ENCODE measurements around the gene LMF2. TPM values are rescaled to one million over a fixed set of nuclear protein-coding genes. Genes with fewer than 3 reads are reported as not detected.
"Not testable (repeated sequence)": the region's sequence is repeated elsewhere in the genome, so short reads cannot be mapped to it uniquely, and the experiment has no call there.

Gene LMF2
- total RNA-seq, 4 donors from 2014 or later: 35.4 to 65.0 (median 46.2) TPM

GRCh38 chr22:50523458-50523805 is 15.9 kb upstream of the LMF2 start:
- Histone ChIP-seq H3K4me1 (peaks cover 29 to 51% (median 30%) of the 10 kb centered on the region in 3 donors), H3K9me3 (no peaks in the 10 kb centered on the region), H3K4me3 (no peak overlapping the region), H3K27ac (no peak overlapping the region), H3K36me3 (peaks cover 28 to 57% (median 28%) of the 10 kb centered on the region in 3 donors), H3K27me3 (no peaks in the 10 kb centered on the region)
- intact Hi-C loops (cut with DNase I): loop anchor here (10.0 kb wide), 1 partner anchor 91 kb away; no protein-coding TSS in a partner anchor
- WGBS, 2 donors: 90% methylated on average over 15 of the region's 16 CpGs; no CpG with 5 or more reads in 1 of the 2 donors
- TF ChIP-seq POLR2A (IDR thresholded peaks at IDR 0.05): no peak
- no peak for TF ChIP-seq CTCF (IDR thresholded peaks at IDR 0.05)
- DNase-seq: no peak

GRCh38 chr22:50522806-50523438 is 15.4 kb upstream of the LMF2 start:
- Histone ChIP-seq H3K9me3 (no peaks in the 10 kb centered on the region), H3K27me3 (no peaks in the 10 kb centered on the region), H3K4me1 (peaks cover 25 to 46% (median 29%) of the 10 kb centered on the region in 3 donors), H3K36me3 (peaks cover 30 to 62% (median 33%) of the 10 kb centered on the region in 3 donors), H3K27ac (no peak overlapping the region), H3K4me3 (no peak overlapping the region)
- DNase-seq: no peak
- WGBS, 2 donors: 70 to 77% methylated on average over 2 to 10 of the region's 22 CpGs
- intact Hi-C loops (cut with DNase I): loop anchor here (10.0 kb wide), 1 partner anchor 92 kb away; no protein-coding TSS in a partner anchor
- TF ChIP-seq POLR2A (IDR thresholded peaks at IDR 0.05): no peak
- TF ChIP-seq CTCF (IDR thresholded peaks at IDR 0.05): no peak

DNA sequence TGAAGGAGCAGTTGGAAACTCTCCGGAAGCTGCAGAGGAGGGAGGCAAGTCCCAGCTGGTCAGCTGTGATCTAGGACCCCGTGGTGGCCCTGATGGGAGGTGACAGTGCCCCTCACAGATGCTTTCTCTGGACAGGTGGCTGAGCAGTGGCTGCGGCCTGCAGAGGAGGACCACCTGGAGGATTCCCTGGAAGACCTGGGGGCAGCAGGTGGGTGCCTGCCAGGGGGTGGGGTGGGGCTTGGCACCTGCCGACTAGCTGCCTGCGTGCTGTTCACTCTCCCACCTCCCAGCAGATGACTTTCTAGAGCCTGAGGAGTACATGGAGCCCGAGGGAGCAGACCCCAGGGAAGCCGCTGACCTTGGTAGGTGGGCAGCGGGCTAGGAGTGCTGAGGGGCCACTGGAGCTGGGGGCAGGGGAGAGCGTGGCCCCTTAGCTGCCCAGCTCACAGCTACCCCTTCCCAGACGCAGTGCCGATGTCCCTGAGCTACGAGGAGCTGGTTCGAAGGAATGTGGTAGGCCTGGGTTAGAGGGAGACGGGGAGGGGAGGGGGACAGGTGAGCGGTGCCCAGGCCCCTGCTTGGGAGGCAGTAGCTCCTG is 14.8 kb upstream of the LMF2 start:
- no peak overlapping the region for H3K4me3 ChIP-seq
- no peaks in the 10 kb centered on the region for H3K9me3 ChIP-seq
- DNase-seq: no peak
- intact Hi-C loops (cut with DNase I): loop anchor here (10.0 kb wide), 1 partner anchor 92 kb away; no protein-coding TSS in a partner anchor
- no peak overlapping the region for H3K27ac ChIP-seq
- peaks cover 23 to 40% (median 28%) of the 10 kb centered on the region in 3 donors for H3K4me1 ChIP-seq
- TF ChIP-seq CTCF (IDR thresholded peaks at IDR 0.05) (no peak), POLR2A (IDR thresholded peaks at IDR 0.05) (no peak)
- H3K27me3 ChIP-seq: no peaks in the 10 kb centered on the region
- peaks cover 35 to 68% (median 39%) of the 10 kb centered on the region in 3 donors for H3K36me3 ChIP-seq
- WGBS, 2 donors: 80 to 100% methylated on average over 1 to 2 of the region's 15 CpGs

GRCh38 chr22:50521710-50522109 is 14.2 kb upstream of the LMF2 start:
- 80 to 94% methylated on average over 1 to 6 of the region's 10 CpGs for WGBS, 2 donors
- TF ChIP-seq POLR2A (IDR thresholded peaks at IDR 0.05) (no peak), CTCF (IDR thresholded peaks at IDR 0.05) (no peak)
- H3K9me3 ChIP-seq: no peaks in the 10 kb centered on the region
- no peak overlapping the region for H3K4me3 ChIP-seq
- H3K27me3 ChIP-seq: no peaks in the 10 kb centered on the region
- DNase-seq: no peak
- H3K36me3 ChIP-seq: peaks cover 38 to 74% (median 39%) of the 10 kb centered on the region in 3 donors
- intact Hi-C loops (cut with DNase I): loop anchor here (10.0 kb wide), 1 partner anchor 93 kb away; no protein-coding TSS in a partner anchor
- H3K4me1 ChIP-seq: peaks cover 17 to 34% (median 22%) of the 10 kb centered on the region in 3 donors
- no peak overlapping the region for H3K27ac ChIP-seq

DNA sequence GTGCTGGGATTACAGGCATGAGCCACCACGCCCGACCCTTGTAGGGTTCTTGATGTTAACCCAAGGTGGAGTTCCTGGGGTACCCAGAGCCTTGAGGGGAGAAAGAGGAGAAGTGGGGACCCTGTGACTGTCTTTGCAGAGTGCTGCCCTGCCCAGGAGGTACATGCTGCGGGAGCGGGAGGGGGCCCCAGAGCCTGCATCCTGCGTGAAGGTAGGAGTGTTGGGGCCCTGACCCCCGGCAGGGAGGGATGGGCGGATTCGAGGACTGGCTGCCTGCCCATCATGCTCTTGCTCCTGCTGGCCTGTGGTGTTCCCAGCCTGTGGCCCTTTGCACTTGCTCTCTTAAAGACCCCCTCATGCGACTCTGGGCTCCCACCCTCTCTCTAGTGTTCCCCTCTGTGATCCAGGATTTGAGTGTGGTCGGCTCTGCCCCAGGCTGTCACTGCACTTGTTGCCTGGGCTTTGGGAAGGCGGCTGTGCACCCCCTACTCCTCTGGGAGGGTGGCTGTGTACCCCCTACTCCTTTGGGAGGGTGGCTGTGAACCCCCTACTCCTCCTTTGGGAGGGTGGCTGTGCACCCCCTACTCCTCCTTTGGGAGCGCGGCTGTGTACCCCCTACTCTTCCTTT is 13.4 kb upstream of the LMF2 start:
- 89 to 90% methylated on average over 9 to 10 of the region's 13 CpGs for WGBS, 2 donors
- Histone ChIP-seq H3K36me3 (peaks cover 39 to 81% (median 42%) of the 10 kb centered on the region in 3 donors), H3K4me3 (no peak overlapping the region), H3K4me1 (peaks cover 15 to 30% (median 15%) of the 10 kb centered on the region in 3 donors), H3K27me3 (no peaks in the 10 kb centered on the region), H3K9me3 (no peaks in the 10 kb centered on the region), H3K27ac (no peak overlapping the region)
- TF ChIP-seq POLR2A (IDR thresholded peaks at IDR 0.05) (no peak), CTCF (IDR thresholded peaks at IDR 0.05) (no peak)
- intact Hi-C loops (cut with DNase I): loop anchor here (10.0 kb wide), 1 partner anchor 94 kb away; no protein-coding TSS in a partner anchor
- no peak for DNase-seq

- peaks cover 39 to 81% (median 42%) of the 10 kb centered on the region in 3 donors for H3K36me3 ChIP-seq
- DNase-seq, H3K9me3 ChIP-seq, H3K27ac ChIP-seq, H3K4me3 ChIP-seq, H3K27me3 ChIP-seq: not testable (repeated sequence)
- intact Hi-C loops (cut with DNase I): loop anchor here (10.0 kb wide), 1 partner anchor 95 kb away; no protein-coding TSS in a partner anchor
- WGBS, 2 donors: 97% methylated on average over 8 of the region's 8 CpGs
- H3K4me1 ChIP-seq: peaks cover 15 to 29% (median 15%) of the 10 kb centered on the region in 3 donors
Measured at GRCh38 chr22:50520184-50520583, 12.7 kb upstream of the LMF2 start.

Measured in esophagus squamous epithelium (tissue), 5 donors.